ENCODE measurements around the gene WDR43.

DNA sequence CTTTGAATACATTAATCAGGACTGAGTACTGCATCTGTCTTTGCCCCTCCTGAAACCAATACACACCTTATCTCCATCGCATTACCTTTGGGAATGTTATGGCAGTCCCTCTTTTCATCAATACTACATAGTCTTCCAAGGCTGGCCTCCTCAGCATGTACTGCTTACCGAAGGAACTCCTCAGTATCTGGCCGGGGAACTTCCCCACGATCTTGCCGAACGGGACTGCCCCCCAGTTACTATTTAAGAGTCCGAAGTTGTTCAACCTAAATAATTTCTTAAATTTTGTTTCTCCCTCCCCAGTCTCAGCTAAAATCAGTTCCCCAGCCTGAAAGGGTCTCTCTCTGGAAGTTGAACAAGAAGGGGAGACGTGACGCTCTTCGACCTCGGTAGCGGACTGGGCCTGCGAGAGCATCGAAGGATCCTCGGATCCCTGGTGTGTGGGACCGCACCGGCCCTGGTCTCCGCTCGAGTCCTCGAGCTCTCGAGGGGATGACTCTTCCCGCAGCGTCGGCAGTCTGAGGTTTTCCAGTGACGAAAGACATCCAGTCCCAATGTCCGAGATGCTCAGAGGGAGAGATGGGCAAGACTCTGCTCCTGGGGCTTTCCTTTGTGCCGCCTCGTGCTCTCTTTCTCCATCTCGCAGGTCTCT is 24.8 kb upstream of the WDR43 start:
- no peak for TF ChIP-seq EZH2 (IDR thresholded peaks at IDR 0.05; ENCODE audit: low read length)
- TF ChIP-seq, protein P1, sequence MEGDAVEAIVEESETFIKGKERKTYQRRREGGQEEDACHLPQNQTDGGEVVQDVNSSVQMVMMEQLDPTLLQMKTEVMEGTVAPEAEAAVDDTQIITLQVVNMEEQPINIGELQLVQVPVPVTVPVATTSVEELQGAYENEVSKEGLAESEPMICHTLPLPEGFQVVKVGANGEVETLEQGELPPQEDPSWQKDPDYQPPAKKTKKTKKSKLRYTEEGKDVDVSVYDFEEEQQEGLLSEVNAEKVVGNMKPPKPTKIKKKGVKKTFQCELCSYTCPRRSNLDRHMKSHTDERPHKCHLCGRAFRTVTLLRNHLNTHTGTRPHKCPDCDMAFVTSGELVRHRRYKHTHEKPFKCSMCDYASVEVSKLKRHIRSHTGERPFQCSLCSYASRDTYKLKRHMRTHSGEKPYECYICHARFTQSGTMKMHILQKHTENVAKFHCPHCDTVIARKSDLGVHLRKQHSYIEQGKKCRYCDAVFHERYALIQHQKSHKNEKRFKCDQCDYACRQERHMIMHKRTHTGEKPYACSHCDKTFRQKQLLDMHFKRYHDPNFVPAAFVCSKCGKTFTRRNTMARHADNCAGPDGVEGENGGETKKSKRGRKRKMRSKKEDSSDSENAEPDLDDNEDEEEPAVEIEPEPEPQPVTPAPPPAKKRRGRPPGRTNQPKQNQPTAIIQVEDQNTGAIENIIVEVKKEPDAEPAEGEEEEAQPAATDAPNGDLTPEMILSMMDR (optimal IDR thresholded peaks at IDR 0.05 in 1 of 3, IDR thresholded peaks at IDR 0.05 in 1 of 3, conservative IDR thresholded peaks at IDR 0.05 in 1 of 3; ENCODE audit: extremely low read depth in 1 of 3, insufficient read depth in 2 of 3, low read length in 3 of 3) = no peak
